ENCODE results near the gene ZNF385B. TPM values are rescaled to one million over a fixed set of nuclear protein-coding genes. Genes with fewer than 3 reads are reported as not detected.

The ZNF385B gene
- total and polyA plus RNA-seq, 2 donors (not counting 1 experiment from before 2014, with no cell fraction given) = not detected

- Mint-ChIP-seq H3K4me3 (no peak overlapping the region), H3K9me3 (ENCODE audit: insufficient read depth) (no peaks in the 10 kb centered on the region), H3K4me1 (no peaks in the 10 kb centered on the region), H3K27me3 (peaks cover 6% of the 10 kb centered on the region), H3K27ac (no peak overlapping the region)
- Histone ChIP-seq H3K4me1 (ENCODE audit: control insufficient read depth in 2 of 2, insufficient read depth in 2 of 2, low read length in 2 of 2) (no peaks in the 10 kb centered on the region), H3K9me3 (ENCODE audit: control extremely low read depth in 1 of 3, control insufficient read depth in 2 of 3, insufficient read depth in 1 of 3, low read length in 2 of 3) (no peaks in the 10 kb centered on the region), H2AFZ (ENCODE audit: insufficient read depth, low read depth, low read length, poor library complexity, severe bottlenecking) (no peak overlapping the region), H3K36me3 (replicated peaks in 1 of 2; ENCODE audit: control extremely low read depth in 1 of 2, control insufficient read depth in 1 of 2, extremely low read depth in 1 of 2, insufficient read depth in 2 of 2, low read length in 1 of 2) (no peaks in the 10 kb centered on the region), H3K27me3 (replicated peaks in 1 of 4; ENCODE audit: control extremely low read depth in 1 of 4, control insufficient read depth in 3 of 4, insufficient read depth in 4 of 4, low read length in 3 of 4) (no peaks in the 10 kb centered on the region), H3K9ac (ENCODE audit: low read length) (no peak overlapping the region), H3K4me3 (ENCODE audit: control extremely low read depth in 1 of 5, extremely low read depth in 1 of 5, insufficient read depth in 1 of 5, low read depth in 2 of 5, low read length in 4 of 5) (no peak overlapping the region), H3K4me2 (replicated peaks; ENCODE audit: low read depth, low read length, poor library complexity, severe bottlenecking) (no peak overlapping the region), H3K79me2 (ENCODE audit: control insufficient read depth, insufficient read depth, low read length) (no peaks in the 10 kb centered on the region), H3K27ac (ENCODE audit: low read length in 2 of 2) (no peak overlapping the region), H4K20me1 (ENCODE audit: control insufficient read depth, insufficient read depth, low read length, poor library complexity, severe bottlenecking) (no peaks in the 10 kb centered on the region)
- TF ChIP-seq CTCF (IDR thresholded peaks at IDR 0.05) (no peak), EZH2 (IDR thresholded peaks at IDR 0.05; ENCODE audit: borderline replicate concordance, insufficient read depth, low read depth, low read length, poor library complexity, severe bottlenecking) (no peak)
- POLR2A ChIA-PET = no interaction called here
- ATAC-seq (ENCODE audit: low read depth) = no peak
- CTCF ChIA-PET = no interaction called here
- intact Hi-C loops (cut with micrococcal nuclease) = no loop called here
- DNase-seq = no peak
- WGBS (ENCODE audit: insufficient coverage) = no CpG with 5 or more reads among the region's 4 CpGs
Measured at GRCh38 chr2:179877601-179878364, 16.4 kb upstream of the ZNF385B start.

GRCh38 chr2:179876266-179876665, 14.9 kb upstream of the ZNF385B start:
- Histone ChIP-seq H3K27me3 (replicated peaks in 1 of 4; ENCODE audit: control extremely low read depth in 1 of 4, control insufficient read depth in 3 of 4, insufficient read depth in 4 of 4, low read length in 3 of 4) (no peaks in the 10 kb centered on the region), H4K20me1 (ENCODE audit: control insufficient read depth, insufficient read depth, low read length, poor library complexity, severe bottlenecking) (no peaks in the 10 kb centered on the region), H3K9ac (ENCODE audit: low read length) (no peak overlapping the region), H3K4me1 (ENCODE audit: control insufficient read depth in 2 of 2, insufficient read depth in 2 of 2, low read length in 2 of 2) (no peaks in the 10 kb centered on the region), H3K36me3 (replicated peaks in 1 of 2; ENCODE audit: control extremely low read depth in 1 of 2, control insufficient read depth in 1 of 2, extremely low read depth in 1 of 2, insufficient read depth in 2 of 2, low read length in 1 of 2) (no peaks in the 10 kb centered on the region), H3K4me2 (replicated peaks; ENCODE audit: low read depth, low read length, poor library complexity, severe bottlenecking) (no peak overlapping the region), H3K79me2 (ENCODE audit: control insufficient read depth, insufficient read depth, low read length) (no peaks in the 10 kb centered on the region), H3K27ac (ENCODE audit: low read length in 2 of 2) (no peak overlapping the region), H3K9me3 (ENCODE audit: control extremely low read depth in 1 of 3, control insufficient read depth in 2 of 3, insufficient read depth in 1 of 3, low read length in 2 of 3) (no peaks in the 10 kb centered on the region), H2AFZ (ENCODE audit: insufficient read depth, low read depth, low read length, poor library complexity, severe bottlenecking) (no peak overlapping the region), H3K4me3 (ENCODE audit: control extremely low read depth in 1 of 5, extremely low read depth in 1 of 5, insufficient read depth in 1 of 5, low read depth in 2 of 5, low read length in 4 of 5) (no peak overlapping the region)
- intact Hi-C loops (cut with micrococcal nuclease) = no loop called here
- Mint-ChIP-seq H3K27ac (no peak overlapping the region), H3K4me1 (no peaks in the 10 kb centered on the region), H3K4me3 (no peak overlapping the region), H3K27me3 (peaks cover 10% of the 10 kb centered on the region), H3K9me3 (ENCODE audit: insufficient read depth) (no peaks in the 10 kb centered on the region)
- TF ChIP-seq EZH2 (IDR thresholded peaks at IDR 0.05; ENCODE audit: borderline replicate concordance, insufficient read depth, low read depth, low read length, poor library complexity, severe bottlenecking) (no peak), CTCF (IDR thresholded peaks at IDR 0.05) (no peak)
- ATAC-seq (ENCODE audit: low read depth) (no peak), DNase-seq (no peak)
- WGBS (ENCODE audit: insufficient coverage) = no CpG with 5 or more reads among the region's 1 CpG
- ChIA-PET POLR2A (no interaction called here), CTCF (no interaction called here)

Measured in B cell (primary cell).